ENCODE data around the gene DNAJC3.
A peak's percentile ranks its signal among the peaks of the same experiment; 100 is the strongest.
"Not testable (repeated sequence)": the region's sequence is repeated elsewhere in the genome, so short reads cannot be mapped to it uniquely, and the experiment has no call there.

The DNAJC3 gene

GRCh38 chr13:95671597-95671996 lies 5.3 kb upstream of the DNAJC3 start:
- DNase-seq = no peak

- peak; percentile 15 for DNase-seq
These were observed 706 bp upstream of the DNAJC3 start for GRCh38 chr13:95676105-95676761.

- peak; percentile 51 for DNase-seq
These were observed 776 bp downstream of the DNAJC3 start for GRCh38 chr13:95677564-95678266.

- no peak for DNase-seq
These were observed 2.0 kb downstream of the DNAJC3 start for GRCh38 chr13:95678967-95679366.

- DNase-seq = no peak
These were observed 2.8 kb downstream of the DNAJC3 start for GRCh38 chr13:95679722-95680121.

GRCh38 chr13:95684418-95684817 lies 7.5 kb downstream of the DNAJC3 start:
- DNase-seq = no peak

- not testable (repeated sequence) for DNase-seq
These were observed 8.0 kb downstream of the DNAJC3 start for GRCh38 chr13:95684960-95685359.

- DNase-seq = no peak
These were observed 12.6 kb downstream of the DNAJC3 start for GRCh38 chr13:95689582-95689926.

- not testable (repeated sequence) for DNase-seq
These were observed 14.0 kb downstream of the DNAJC3 start for GRCh38 chr13:95690986-95691385.

- DNase-seq = no peak
These were observed 20.2 kb downstream of the DNAJC3 start for GRCh38 chr13:95697052-95697680.

GRCh38 chr13:95698047-95698749 lies 21.3 kb downstream of the DNAJC3 start:
- DNase-seq = no peak

- no peak for DNase-seq
These were observed 26.6 kb downstream of the DNAJC3 start for GRCh38 chr13:95703576-95703975.

- no peak for DNase-seq
These were observed 27.6 kb downstream of the DNAJC3 start for GRCh38 chr13:95704510-95704909.

GRCh38 chr13:95706356-95706755 lies 29.4 kb downstream of the DNAJC3 start:
- no peak for DNase-seq

GRCh38 chr13:95707035-95707434 lies 30.1 kb downstream of the DNAJC3 start:
- DNase-seq = no peak

GRCh38 chr13:95707442-95708390 lies 30.8 kb downstream of the DNAJC3 start:
- DNase-seq = no peak

- DNase-seq = no peak
These were observed 31.4 kb downstream of the DNAJC3 start for GRCh38 chr13:95708391-95708774.

GRCh38 chr13:95708811-95709500 lies 32.0 kb downstream of the DNAJC3 start:
- no peak for DNase-seq

- peak; percentile 66 for DNase-seq
These were observed 33.4 kb downstream of the DNAJC3 start for GRCh38 chr13:95710313-95710712.

- DNase-seq = not testable (repeated sequence)
These were observed 35.9 kb downstream of the DNAJC3 start for GRCh38 chr13:95712846-95713245.

- DNase-seq = peak; percentile 25
These were observed 36.7 kb downstream of the DNAJC3 start for GRCh38 chr13:95713651-95714050.

All from fibroblast of skin of back (primary cell).